ENCODE data around the gene WDR70. TPM values are rescaled to one million over a fixed set of nuclear protein-coding genes. Genes with fewer than 3 reads are reported as not detected.

The WDR70 gene
- total and polyA plus RNA-seq, 2 of the 8 experiments (the other 6 are each of a cell fraction or from before 2014, with no cell fraction given), result 10.6 to 37.4 TPM

GRCh38 chr5:37769108-37769507, 390.0 kb downstream of the WDR70 start:
- no peaks in the 10 kb centered on the region for H3K27me3 ChIP-seq (replicated peaks in 1 of 4; ENCODE audit: control insufficient read depth in 3 of 4, extremely low read depth in 1 of 4, insufficient read depth in 3 of 4, low read length in 3 of 4)

More at GRCh38 chr5:37769108-37769507, 390.0 kb downstream of the WDR70 start:
- no peak overlapping the region for H2BK15ac ChIP-seq (ENCODE audit: low read length)
- H4K91ac ChIP-seq (replicated peaks; ENCODE audit: insufficient read length, low read length), result no peak overlapping the region
- H3K14ac ChIP-seq (ENCODE audit: insufficient read length), result no peak overlapping the region
- H3K4me1 ChIP-seq (replicated peaks in 1 of 4; ENCODE audit: control insufficient read depth in 3 of 4, insufficient read depth in 4 of 4, low read length in 3 of 4), result no peaks in the 10 kb centered on the region
- FAIRE-seq (no peak), DNase-seq (ENCODE audit: low read depth in 1 of 2, low spot score in 2 of 2) (no peak)
- no peak overlapping the region for H4K8ac ChIP-seq (ENCODE audit: extremely low read depth, insufficient read depth, low read length)
- no peaks in the 10 kb centered on the region for H3K79me2 ChIP-seq (ENCODE audit: control insufficient read depth in 1 of 2, insufficient read depth in 2 of 2, low read length in 2 of 2)
- no peak overlapping the region for H3K9ac ChIP-seq (replicated peaks in 1 of 4; ENCODE audit: extremely low read depth in 1 of 4, low read depth in 3 of 4, low read length in 3 of 4)
- no peak overlapping the region for H3K4me3 ChIP-seq (ENCODE audit: extremely low read depth in 1 of 4, insufficient read depth in 2 of 4, low read depth in 3 of 4, low read length in 4 of 4)
- H2BK12ac ChIP-seq (ENCODE audit: low read depth, low read length), result no peak overlapping the region
- H4K20me1 ChIP-seq (replicated peaks in 1 of 2; ENCODE audit: control insufficient read depth in 1 of 2, insufficient read depth in 2 of 2, low read length in 2 of 2), result no peaks in the 10 kb centered on the region
- no peaks in the 10 kb centered on the region for H3K36me3 ChIP-seq (ENCODE audit: control insufficient read depth in 2 of 4, insufficient read depth in 4 of 4, low read length in 3 of 4)
- WGBS, 2 experiments (ENCODE audit: extremely low coverage in 1 of 2, insufficient coverage in 1 of 2, insufficient read length in 1 of 2, insufficient replicate concordance in 2 of 2, low coverage in 1 of 2, low lambda C conversion rate in 2 of 2, missing lambda C conversion rate in 1 of 2), result 88% methylated on average over 4 of the region's 4 CpGs; no CpG with 5 or more reads in 1 of the 2 experiments
- no peak overlapping the region for H3K56ac ChIP-seq (replicated peaks; ENCODE audit: insufficient read length, low read depth, low read length)
- no peak overlapping the region for H3K4ac ChIP-seq (replicated peaks; ENCODE audit: insufficient read length, low read depth, low read length)
- H3K9me3 ChIP-seq (ENCODE audit: insufficient read depth in 2 of 2, low read depth in 1 of 2, low read length in 1 of 2), result no peaks in the 10 kb centered on the region
- H3K27ac ChIP-seq (ENCODE audit: low read depth, low read length), result no peak overlapping the region
- no peak overlapping the region for H3K23ac ChIP-seq (ENCODE audit: insufficient read length)
- no peak overlapping the region for H2AK5ac ChIP-seq (ENCODE audit: low read depth, low read length)
- no peaks in the 10 kb centered on the region for H3K23me2 ChIP-seq (ENCODE audit: low read depth, low read length)
- no peak overlapping the region for H3K18ac ChIP-seq (ENCODE audit: extremely low read depth, low read length)
- TF ChIP-seq E2F6 (IDR thresholded peaks at IDR 0.05) (no peak), KDM5A (IDR thresholded peaks at IDR 0.05; ENCODE audit: low read length) (no peak), SIRT6 (IDR thresholded peaks at IDR 0.05; ENCODE audit: low read length) (no peak), SUZ12 (IDR thresholded peaks at IDR 0.05; ENCODE audit: low read length) (no peak), GABPA (IDR thresholded peaks at IDR 0.05; ENCODE audit: borderline replicate concordance, insufficient read depth, low read length) (no peak), MAFK (IDR thresholded peaks at IDR 0.05; ENCODE audit: low read depth, low read length) (no peak)
- ChIA-PET CTCF (ENCODE audit: partially characterized antibody) (interaction anchor here (0.6 to 1.2 kb wide), 3 partner anchors 44 to 483 kb away, joined by 3 to 4 read pairs (median 3); no protein-coding TSS in a partner anchor), POLR2A (ENCODE audit: partially characterized antibody) (no interaction called here)
- no peak overlapping the region for H2BK20ac ChIP-seq (ENCODE audit: low read length)
- no peak overlapping the region for H2BK5ac ChIP-seq (ENCODE audit: low read depth, low read length)
- H2AFZ ChIP-seq (ENCODE audit: low read length), result no peak overlapping the region
- H2BK120ac ChIP-seq (replicated peaks; ENCODE audit: low read depth, low read length), result no peak overlapping the region
- no peak overlapping the region for H4K5ac ChIP-seq (ENCODE audit: insufficient read length, low read depth, low read length)
- H3K79me1 ChIP-seq (ENCODE audit: low read depth, low read length), result no peaks in the 10 kb centered on the region
- no peak overlapping the region for H3K4me2 ChIP-seq (ENCODE audit: insufficient read depth in 1 of 2, low read depth in 2 of 2, low read length in 2 of 2)
